Transverse colon (tissue), 4 donors: ENCODE results near the gene GSDMA. TPM values are rescaled to one million over a fixed set of nuclear protein-coding genes. Genes with fewer than 3 reads are reported as not detected.

Experiments
- DNase-seq: peaks from one replicate; pipeline ENCODE4 v3.0.0-alpha.2; 2019
- H3K27ac ChIP-seq, 4 donors: fragments of 200-600 bp; sonication (generic); 2 replicates each; pipeline ENCODE4 v1.5.1; 2016 to 2018; ENCODE audit warnings: inconsistent platforms in 4 of 4
- H3K27me3 ChIP-seq: fragments of 200-600 bp; sonication (generic); 2 replicates; pipeline ENCODE4 v1.5.1; 2017; ENCODE audit warnings: inconsistent platforms
- H3K36me3 ChIP-seq, 4 donors: fragments of 200-600 bp; sonication (generic); 2 replicates each; pipeline ENCODE4 v1.5.1; 2017 to 2019; ENCODE audit warnings: inconsistent platforms in 4 of 4
- H3K4me1 ChIP-seq, 4 donors: fragments of 200-600 bp; sonication (generic); 2 replicates each; pipeline ENCODE4 v1.5.1; 2017 to 2020; ENCODE audit warnings: inconsistent platforms in 4 of 4
- H3K4me3 ChIP-seq, 4 donors: fragments of 200-600 bp; sonication (generic); 1 replicate in 1 of 4; 2 replicates in 3 of 4; pipeline versions ENCODE4 v1.5.1 to v1.6.1; 2017 to 2019; ENCODE audit warnings: inconsistent platforms in 4 of 4
- H3K9me3 ChIP-seq, 2 donors: fragments of 200-600 bp; sonication (generic); 2 replicates each; pipeline ENCODE4 v1.5.1; 2017 to 2019; ENCODE audit warnings: inconsistent platforms in 2 of 2
- CTCF ChIP-seq, 5 experiments: fragments of 200-600 bp in 3 of 5; fragments of 450-650 bp in 2 of 5; sonication (generic) in 3 of 5; IDR thresholded peaks; 1 replicate in 2 of 5; 2 replicates in 3 of 5; pipeline ENCODE4 v1.5.1; 2016 to 2017; ENCODE audit warnings: antibody characterized with exemption in 5 of 5, inconsistent platforms in 3 of 5, mild to moderate bottlenecking in 2 of 5, moderate library complexity in 1 of 5
- EP300 ChIP-seq: sonication (generic); formaldehyde crosslinking; IDR thresholded peaks from one replicate; pipeline ENCODE4 v1.6.1; 2017; ENCODE audit warnings: antibody characterized with exemption, low read depth
- POLR2A ChIP-seq: fragments of 450-650 bp; IDR thresholded peaks from one replicate; pipeline ENCODE4 v1.6.1; 2016; ENCODE audit warnings: antibody characterized with exemption, mild to moderate bottlenecking, moderate library complexity
- POLR2AphosphoS5 ChIP-seq, 3 donors: sonication (generic); formaldehyde crosslinking; IDR thresholded peaks; one replicate each; pipeline ENCODE4 v1.6.1; 2016; ENCODE audit warnings: antibody characterized with exemption in 3 of 3
- WGBS, 2 donors: methylation state at CpG; one replicate each; pipeline ENCODE4 v1.1.5; 2018; ENCODE audit warnings: low coverage in 1 of 2; 5-methylcytosine and 5-hydroxymethylcytosine counted together
- in situ Hi-C, 4 donors: fragments of 200-750 bp; cut with MboI; loops; one replicate each; pipeline versions ENCODE4 v1.15.0 to v1.15.1; 2017; ENCODE audit warnings: low sequenced_read_pairs in 3 of 4, low pct_ligation_motif_present in 1 of 4, low pct_unique_long_range_greater_than_20kb in 1 of 4
- intact Hi-C: fragments of 100-400 bp; cut with DNase I; formaldehyde crosslinking; loops from one replicate; pipeline ENCODE4 v1.15.1; 2023; ENCODE audit warnings: low total_unique reads
- total RNA-seq, 4 donors: library from RNA; depleted of rRNA; stranded (reverse); fragments of >200 nt; gene quantifications; one replicate each; pipeline ENCODE4 v1.1.0, GENCODE V29; 2016

The GSDMA gene
- total RNA-seq, 4 donors from 2014 or later, result 3.7 TPM; not detected in 3

- H3K9me3 ChIP-seq, result no peaks in the 10 kb centered on the region
- peak; percentile 23 for DNase-seq
- peak overlapping the region; percentile 38 to 99 (median 88) for H3K4me3 ChIP-seq
- in situ Hi-C loops, result no loop called here
- 0 to 1% methylated on average over 2 to 10 of the region's 10 CpGs for WGBS, 2 donors
- peaks cover 17 to 28% (median 20%) of the 10 kb centered on the region in 4 donors for H3K4me1 ChIP-seq
- peaks cover 0 to 8% (median 4%) of the 10 kb centered on the region in 4 donors for H3K36me3 ChIP-seq
- H3K27ac ChIP-seq, result peak overlapping the region; percentile 94 to 99 (median 98)
- peaks cover 6% of the 10 kb centered on the region for H3K27me3 ChIP-seq
- intact Hi-C loops, result no loop called here
- TF ChIP-seq POLR2AphosphoS5 (IDR thresholded peaks at IDR 0.05) (no peak), CTCF (IDR thresholded peaks at IDR 0.05) (no peak), POLR2A (no peak), EP300 (no peak)
Observed at GRCh38 chr17:39979893-39980350, 17.1 kb downstream of the GSDMA start.

GRCh38 chr17:39980351-39981206 lies 17.8 kb downstream of the GSDMA start, which contains the start of gene PSMD3:
Gene PSMD3 (plus strand): TSS chr17:39980807. CDS start chr17:39980971, 164 bp downstream.
- Histone ChIP-seq H3K27ac (peak within 1 kb of the TSS; percentile 94 to 99 (median 98)), H3K4me3 (peak within 1 kb of the TSS; percentile 87 to 99 (median 92)), H3K36me3 (peaks cover 0 to 15% (median 7%) of the 10 kb centered on the region in 4 donors), H3K9me3 (no peaks in the 10 kb centered on the region), H3K27me3 (peaks cover 6% of the 10 kb centered on the region), H3K4me1 (peaks cover 17 to 28% (median 20%) of the 10 kb centered on the region in 4 donors)
- 0% methylated on average over 81 of the region's 84 CpGs; no CpG with 5 or more reads in 1 of the 2 donors for whole genome bisulfite sequencing, 2 donors
- intact Hi-C loops, result no loop called here
- in situ Hi-C loops, result no loop called here
- peak; percentile 99 for DNase-seq
- TF ChIP-seq POLR2A (peak; percentile 93), EP300 (no peak), POLR2AphosphoS5 (IDR thresholded peaks at IDR 0.05) (peak; percentile 97 to 98 (median 97)), CTCF (IDR thresholded peaks at IDR 0.05) (peak; percentile 65 to 98 (median 76))

GRCh38 chr17:39981207-39981741 lies 18.5 kb downstream of the GSDMA start:
- intact Hi-C loops, result no loop called here
- H3K27me3 ChIP-seq, result peaks cover 6% of the 10 kb centered on the region
- H3K36me3 ChIP-seq, result peaks cover 0 to 22% (median 8%) of the 10 kb centered on the region in 4 donors
- peaks cover 17 to 28% (median 20%) of the 10 kb centered on the region in 4 donors for H3K4me1 ChIP-seq
- TF ChIP-seq POLR2A (no peak), EP300 (no peak), POLR2AphosphoS5 (IDR thresholded peaks at IDR 0.05) (no peak), CTCF (IDR thresholded peaks at IDR 0.05) (no peak)
- H3K9me3 ChIP-seq, result no peaks in the 10 kb centered on the region
- peak overlapping the region; percentile 94 to 99 (median 98) for H3K27ac ChIP-seq
- peak overlapping the region; percentile 87 to 99 (median 92) for H3K4me3 ChIP-seq
- no peak for DNase-seq
- 0 to 1% methylated on average over 4 to 15 of the region's 15 CpGs for WGBS, 2 donors
- in situ Hi-C loops, result no loop called here

- intact Hi-C loops (no loop called here), in situ Hi-C loops (no loop called here)
- Histone ChIP-seq H3K4me1 (peaks cover 17 to 28% (median 20%) of the 10 kb centered on the region in 4 donors), H3K27me3 (peaks cover 1% of the 10 kb centered on the region), H3K9me3 (no peaks in the 10 kb centered on the region), H3K36me3 (peaks cover 0 to 28% (median 11%) of the 10 kb centered on the region in 4 donors), H3K27ac (peak overlapping the region; percentile 94 to 99 (median 98)), H3K4me3 (peak overlapping the region; percentile 87 to 99 (median 92))
- DNase-seq, result no peak
- TF ChIP-seq EP300 (no peak), POLR2AphosphoS5 (IDR thresholded peaks at IDR 0.05) (peak in 1 of 3 donors; percentile 47)
- WGBS, 2 donors, result 0 to 9% methylated on average over 2 to 7 of the region's 7 CpGs
Observed at GRCh38 chr17:39981766-39982375, 19.1 kb downstream of the GSDMA start.
